Esophagus squamous epithelium (tissue), 5 donors: ENCODE data around the gene DNER. TPM values are rescaled to one million over a fixed set of nuclear protein-coding genes. Genes with fewer than 3 reads are reported as not detected.
A peak's percentile ranks its signal among the peaks of the same experiment; 100 is the strongest.

Experiments used
- DNase-seq: peaks from one replicate; lab custom pipeline; 2025; lab: John Stamatoyannopoulos, UW
- H3K27ac ChIP-seq, 4 donors: fragments of 200-600 bp; sonication (generic); one replicate each; pipeline ENCODE4 v1.5.1; 2016 to 2019; ENCODE audit warnings: mild to moderate bottlenecking in 1 of 4
- H3K27me3 ChIP-seq, 4 donors: fragments of 200-600 bp; sonication (generic); 1 replicate in 3 of 4; 2 replicates in 1 of 4; pipeline versions ENCODE4 v1.5.1 to v1.6.0; 2017 to 2021; ENCODE audit warnings: antibody characterized with exemption in 1 of 4
- H3K36me3 ChIP-seq, 3 donors: fragments of 200-600 bp; sonication (generic); one replicate each; pipeline ENCODE4 v1.5.1; 2016 to 2019
- H3K4me1 ChIP-seq, 3 donors: fragments of 200-600 bp; sonication (generic); one replicate each; pipeline ENCODE4 v1.5.1; 2017 to 2019
- H3K4me3 ChIP-seq, 4 donors: fragments of 200-600 bp; sonication (generic); 1 replicate in 3 of 4; 2 replicates in 1 of 4; pipeline ENCODE4 v1.5.1; 2016 to 2019; ENCODE audit warnings: mild to moderate bottlenecking in 2 of 4, moderate library complexity in 1 of 4
- H3K9me3 ChIP-seq, 3 donors: fragments of 200-600 bp; sonication (generic); one replicate each; pipeline ENCODE4 v1.5.1; 2016 to 2019
- POLR2A ChIP-seq, 4 donors: fragments of 450-650 bp; IDR thresholded peaks; one replicate each; pipeline ENCODE4 v1.6.1; 2017; ENCODE audit warnings: antibody characterized with exemption in 4 of 4, mild to moderate bottlenecking in 4 of 4, moderate library complexity in 3 of 4
- WGBS, 2 donors: methylation state at CpG; one replicate each; pipeline ENCODE4 v1.1.5; 2018; 5-methylcytosine and 5-hydroxymethylcytosine counted together
- intact Hi-C: fragments of 100-400 bp; cut with DNase I; formaldehyde crosslinking; loops from one replicate; pipeline ENCODE4 v1.15.0; 2022
- total RNA-seq, 4 donors: library from RNA; depleted of rRNA; stranded (reverse); fragments of >200 nt; gene quantifications; one replicate each; pipeline ENCODE4 v1.1.0, GENCODE V29; 2016
- TF ChIP-seq, protein P1 (sequence below), 6 experiments: fragments of 450-650 bp in 4 of 6; fragments of 200-600 bp in 2 of 6; sonication (generic) in 2 of 6; IDR thresholded peaks; one replicate each; pipeline ENCODE4 v1.5.1; 2016 to 2019; ENCODE audit warnings: antibody characterized with exemption in 6 of 6, mild to moderate bottlenecking in 4 of 6, moderate library complexity in 4 of 6
- donor health status: DM: yes; HTN: yes; CAD: no.

The DNER gene
- total RNA-seq, 4 donors from 2014 or later = 0.27 to 2.5 (median 0.91) TPM

DNA sequence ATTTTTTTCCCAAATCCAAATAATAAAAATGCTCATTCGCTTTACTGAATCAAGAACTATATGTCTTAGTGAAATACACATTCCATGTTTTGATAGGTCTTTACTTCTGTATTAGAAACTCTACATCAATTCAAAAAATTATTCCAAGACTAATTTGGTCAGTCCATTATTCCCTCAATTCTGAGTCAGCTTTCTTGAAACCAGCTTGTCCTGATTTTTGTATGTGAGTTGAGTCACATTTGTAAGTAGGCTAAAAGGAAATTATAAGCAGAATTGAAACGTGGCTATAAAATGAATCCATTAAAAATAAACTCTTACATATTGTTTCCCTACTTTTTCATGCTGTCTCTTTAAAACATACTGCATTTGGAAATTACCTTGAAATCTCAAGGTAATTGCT is 113.0 kb downstream of the DNER start:
- Histone ChIP-seq H3K27ac (no peak overlapping the region), H3K9me3 (no peaks in the 10 kb centered on the region), H3K36me3 (no peaks in the 10 kb centered on the region), H3K4me3 (no peak overlapping the region), H3K27me3 (no peaks in the 10 kb centered on the region), H3K4me1 (peaks cover 0 to 4% (median 0%) of the 10 kb centered on the region in 3 donors)
- DNase-seq = no peak
- no peak for TF ChIP-seq POLR2A (IDR thresholded peaks at IDR 0.05)
- TF ChIP-seq, protein P1, sequence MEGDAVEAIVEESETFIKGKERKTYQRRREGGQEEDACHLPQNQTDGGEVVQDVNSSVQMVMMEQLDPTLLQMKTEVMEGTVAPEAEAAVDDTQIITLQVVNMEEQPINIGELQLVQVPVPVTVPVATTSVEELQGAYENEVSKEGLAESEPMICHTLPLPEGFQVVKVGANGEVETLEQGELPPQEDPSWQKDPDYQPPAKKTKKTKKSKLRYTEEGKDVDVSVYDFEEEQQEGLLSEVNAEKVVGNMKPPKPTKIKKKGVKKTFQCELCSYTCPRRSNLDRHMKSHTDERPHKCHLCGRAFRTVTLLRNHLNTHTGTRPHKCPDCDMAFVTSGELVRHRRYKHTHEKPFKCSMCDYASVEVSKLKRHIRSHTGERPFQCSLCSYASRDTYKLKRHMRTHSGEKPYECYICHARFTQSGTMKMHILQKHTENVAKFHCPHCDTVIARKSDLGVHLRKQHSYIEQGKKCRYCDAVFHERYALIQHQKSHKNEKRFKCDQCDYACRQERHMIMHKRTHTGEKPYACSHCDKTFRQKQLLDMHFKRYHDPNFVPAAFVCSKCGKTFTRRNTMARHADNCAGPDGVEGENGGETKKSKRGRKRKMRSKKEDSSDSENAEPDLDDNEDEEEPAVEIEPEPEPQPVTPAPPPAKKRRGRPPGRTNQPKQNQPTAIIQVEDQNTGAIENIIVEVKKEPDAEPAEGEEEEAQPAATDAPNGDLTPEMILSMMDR (IDR thresholded peaks at IDR 0.05) = no peak
- intact Hi-C loops = no loop called here
- 51% methylated on average over 2 of the region's 2 CpGs for WGBS, 2 donors

- TF ChIP-seq, protein P1 (IDR thresholded peaks at IDR 0.05) = no peak
- WGBS, 2 donors = 41 to 50% methylated on average over 3 of the region's 3 CpGs
- Histone ChIP-seq H3K27ac (no peak overlapping the region), H3K4me1 (peaks cover 0 to 4% (median 0%) of the 10 kb centered on the region in 3 donors), H3K27me3 (no peaks in the 10 kb centered on the region), H3K9me3 (no peaks in the 10 kb centered on the region), H3K4me3 (no peak overlapping the region), H3K36me3 (no peaks in the 10 kb centered on the region)
- no peak for DNase-seq
- intact Hi-C loops = no loop called here
Observed at GRCh38 chr2:229598227-229598626, 116.1 kb downstream of the DNER start.

DNA sequence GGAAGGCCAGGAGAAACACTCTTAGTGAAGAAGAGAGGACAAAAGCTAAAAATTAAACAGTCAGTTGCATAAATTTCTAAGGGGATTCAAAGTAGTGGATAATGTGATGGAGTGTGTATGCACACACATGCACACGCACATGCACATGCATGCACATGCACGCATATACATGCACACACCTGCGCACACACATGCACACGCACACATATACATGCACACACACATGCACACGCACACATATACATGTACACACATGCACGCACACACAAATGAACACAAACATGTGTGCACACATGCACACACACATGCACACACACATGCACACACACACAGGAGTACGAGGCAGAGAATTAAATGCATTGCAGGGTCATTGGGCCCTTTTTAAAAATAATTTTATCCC is 117.6 kb downstream of the DNER start:
- WGBS, 2 donors = 59 to 60% methylated on average over 7 of the region's 7 CpGs
- H3K4me1 ChIP-seq = peaks cover 0 to 3% (median 0%) of the 10 kb centered on the region in 3 donors
- no peak overlapping the region for H3K27ac ChIP-seq
- H3K27me3 ChIP-seq = no peaks in the 10 kb centered on the region
- no peaks in the 10 kb centered on the region for H3K9me3 ChIP-seq
- TF ChIP-seq, protein P1 (IDR thresholded peaks at IDR 0.05) = no peak
- no peak for TF ChIP-seq POLR2A (IDR thresholded peaks at IDR 0.05)
- no peak for DNase-seq
- intact Hi-C loops = no loop called here
- H3K36me3 ChIP-seq = no peaks in the 10 kb centered on the region
- no peak overlapping the region for H3K4me3 ChIP-seq

GRCh38 chr2:229591611-229592010 is 122.7 kb downstream of the DNER start:
- DNase-seq = no peak
- TF ChIP-seq POLR2A (IDR thresholded peaks at IDR 0.05) = no peak
- TF ChIP-seq, protein P1 (IDR thresholded peaks at IDR 0.05) = no peak
- no peaks in the 10 kb centered on the region for H3K9me3 ChIP-seq
- H3K36me3 ChIP-seq = no peaks in the 10 kb centered on the region
- WGBS, 2 donors = 53 to 68% methylated on average over 4 to 8 of the region's 9 CpGs
- H3K27me3 ChIP-seq = peaks cover 0 to 24% (median 0%) of the 10 kb centered on the region in 4 donors
- H3K27ac ChIP-seq = no peak overlapping the region
- intact Hi-C loops = no loop called here
- H3K4me1 ChIP-seq = peaks cover 0 to 9% (median 2%) of the 10 kb centered on the region in 3 donors
- H3K4me3 ChIP-seq = no peak overlapping the region

GRCh38 chr2:229586746-229587705 is 127.3 kb downstream of the DNER start:
- H3K4me3 ChIP-seq = peak overlapping the region in 2 of 4 donors; percentile 15 to 44
- TF ChIP-seq POLR2A (IDR thresholded peaks at IDR 0.05) = no peak
- TF ChIP-seq, protein P1 (IDR thresholded peaks at IDR 0.05) = peak; percentile 41 to 85 (median 72)
- peaks cover 0 to 12% (median 3%) of the 10 kb centered on the region in 3 donors for H3K4me1 ChIP-seq
- peak overlapping the region in 1 of 4 donors; percentile 28 for H3K27ac ChIP-seq
- intact Hi-C loops = loop anchor here (5.0 kb wide), 1 partner anchor 155 kb away; no protein-coding TSS in a partner anchor
- peaks cover 0 to 55% (median 0%) of the 10 kb centered on the region in 4 donors for H3K27me3 ChIP-seq
- no peak for DNase-seq
- H3K36me3 ChIP-seq = no peaks in the 10 kb centered on the region
- no peaks in the 10 kb centered on the region for H3K9me3 ChIP-seq
- WGBS, 2 donors = 12 to 15% methylated on average over 13 to 18 of the region's 20 CpGs
